Activated CD4-positive, alpha-beta T cell treated with anti-CD3 and anti-CD28 coated beads, Interleukin-2, amount 50 U/mL, for 16 hours (primary cell): Measurements from ENCODE around the gene MSANTD2.

Source experiments
- DNase-seq: peaks from one replicate; pipeline ENCODE4 v3.0.0-alpha.2; 2020

MSANTD2 gene

GRCh38 chr11:124727474-124727873, 72.7 kb downstream of the MSANTD2 start:
- no peak for DNase-seq

- no peak for DNase-seq
Measured at GRCh38 chr11:124725719-124726105, 74.5 kb downstream of the MSANTD2 start.

GRCh38 chr11:124724979-124725718, 75.1 kb downstream of the MSANTD2 start:
- no peak for DNase-seq

DNA sequence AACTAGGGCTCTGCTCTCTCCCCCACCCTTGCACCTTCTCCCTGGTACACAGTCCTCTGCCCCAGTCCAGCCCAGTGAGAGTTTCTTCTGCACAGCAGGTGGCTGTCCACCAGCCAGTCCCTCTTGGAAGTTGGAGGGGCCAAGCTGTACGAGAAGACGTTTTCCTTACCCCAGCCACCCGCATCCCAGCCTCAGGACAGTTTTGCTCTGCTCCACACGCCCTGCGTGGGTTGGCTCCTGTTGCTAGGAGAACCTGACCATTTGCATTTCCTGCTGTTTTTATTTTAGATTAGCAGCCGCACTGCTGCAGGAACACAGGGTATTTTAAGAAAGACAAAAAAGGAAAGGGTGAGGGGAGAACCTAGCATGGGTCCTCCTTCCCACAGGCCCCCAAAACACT, 78.0 kb downstream of the MSANTD2 start:
- no peak for DNase-seq

GRCh38 chr11:124719534-124719933, 80.7 kb downstream of the MSANTD2 start:
- DNase-seq = no peak

- DNase-seq = no peak
Measured at GRCh38 chr11:124718801-124719200, 81.4 kb downstream of the MSANTD2 start.

DNA sequence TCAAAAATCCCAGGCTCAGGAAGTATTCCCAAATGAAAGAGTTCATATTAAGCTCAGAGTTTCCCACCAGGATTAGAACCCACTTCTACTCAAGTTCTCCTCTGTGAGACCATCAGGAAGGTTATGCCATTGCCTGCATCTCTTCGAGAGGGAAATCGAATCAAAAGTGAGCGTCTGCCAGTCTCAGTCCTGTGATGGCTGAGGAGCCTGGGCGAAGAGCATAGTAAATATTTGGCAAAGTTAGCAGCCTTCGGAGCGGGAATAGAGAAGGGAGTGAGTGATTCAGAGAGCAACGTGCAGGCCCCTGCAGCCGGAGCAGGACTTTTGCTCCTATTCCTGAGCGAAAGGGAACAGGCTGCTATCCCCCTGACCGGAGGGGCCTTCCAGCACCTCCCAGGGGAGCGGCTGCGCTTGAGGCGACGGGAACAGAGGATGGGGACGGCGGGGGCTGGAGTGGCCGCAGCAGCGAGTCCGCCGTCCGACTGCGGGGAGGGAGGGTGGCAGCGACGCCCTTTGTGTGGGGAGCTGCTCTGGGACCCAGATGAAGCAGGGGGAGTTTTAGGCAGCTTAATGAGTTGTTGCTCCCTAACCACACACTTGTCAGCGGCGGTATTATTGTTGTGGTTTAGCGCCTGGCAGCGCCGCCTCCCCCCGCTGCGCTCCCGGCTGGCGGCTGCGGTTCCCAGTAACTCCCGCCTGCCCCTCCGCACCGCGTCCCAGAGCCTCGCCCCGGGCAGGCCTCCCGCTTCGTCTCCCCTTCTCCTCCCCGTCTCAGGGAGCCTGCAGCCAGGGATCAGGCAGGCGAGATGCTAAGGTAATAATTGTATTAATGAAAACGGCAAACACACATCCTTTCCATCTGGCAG, 82.2 kb downstream of the MSANTD2 start:
- DNase-seq = no peak

DNA sequence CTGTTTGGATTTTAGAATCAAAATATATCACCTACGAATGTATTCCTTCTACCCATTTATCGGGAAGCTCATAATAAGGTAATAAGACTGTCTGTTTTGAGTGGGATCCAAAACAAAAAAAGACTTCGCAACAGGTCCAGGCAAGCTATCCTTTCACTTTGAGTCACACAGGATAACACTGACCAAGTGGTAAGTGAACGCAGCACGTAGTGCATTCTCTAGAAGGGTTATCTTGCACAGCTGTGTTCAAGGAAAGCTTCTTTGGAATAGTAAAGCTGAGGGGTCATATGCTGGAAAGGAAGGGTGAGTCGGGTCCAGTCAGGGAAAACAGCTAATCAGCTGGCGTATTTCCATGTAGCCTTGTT, 82.8 kb downstream of the MSANTD2 start:
- DNase-seq = no peak

DNA sequence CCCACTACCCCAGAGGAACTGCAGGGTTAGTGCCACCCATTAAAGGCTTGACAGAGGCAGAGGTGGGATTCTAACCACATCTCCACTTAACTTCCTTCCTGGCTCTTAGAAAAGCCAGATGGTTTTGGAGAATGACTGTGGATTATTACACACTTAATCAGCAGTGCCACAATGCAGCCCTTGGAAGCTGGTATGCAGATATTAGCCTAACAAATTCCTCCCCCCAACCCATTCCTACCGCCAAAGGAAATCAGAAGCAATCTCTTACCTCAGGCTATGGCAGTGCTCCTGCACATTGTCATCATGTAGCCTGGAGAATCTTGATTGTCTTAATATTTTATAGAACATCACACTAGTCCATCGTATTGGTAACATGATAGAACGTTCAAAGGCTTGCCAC, 83.6 kb downstream of the MSANTD2 start:
- DNase-seq = no peak
